GM21390 (cell line): ENCODE data around the gene OBSCN.
"Not testable (repeated sequence)": the region's sequence is repeated elsewhere in the genome, so short reads cannot be mapped to it uniquely, and the experiment has no call there.

Experiments used
- ATAC-seq: cut with Tn5 transposase; IDR thresholded peaks from one replicate; pipeline ENCODE4 v1.9.1; 2021; ENCODE audit not compliant: unreplicated experiment

The OBSCN gene

GRCh38 chr1:228212415-228212965, 4.6 kb downstream of the OBSCN start:
- no peak for ATAC-seq

GRCh38 chr1:228212966-228213844, 5.4 kb downstream of the OBSCN start:
- ATAC-seq, result peak; percentile 98

GRCh38 chr1:228213917-228214808, 6.3 kb downstream of the OBSCN start:
- no peak for ATAC-seq

GRCh38 chr1:228214921-228215662, 7.2 kb downstream of the OBSCN start:
- ATAC-seq, result no peak

- no peak for ATAC-seq
These were observed 7.8 kb downstream of the OBSCN start for GRCh38 chr1:228215663-228216116.

GRCh38 chr1:228216371-228217320, 8.8 kb downstream of the OBSCN start:
- no peak for ATAC-seq

GRCh38 chr1:228217551-228218344, 9.9 kb downstream of the OBSCN start:
- no peak for ATAC-seq

GRCh38 chr1:228218513-228219244, 10.8 kb downstream of the OBSCN start:
- ATAC-seq, result no peak

- ATAC-seq, result no peak
These were observed 11.6 kb downstream of the OBSCN start for GRCh38 chr1:228219245-228219961.

- no peak for ATAC-seq
These were observed 12.3 kb downstream of the OBSCN start for GRCh38 chr1:228219962-228220780.

- ATAC-seq, result not testable (repeated sequence)
These were observed 13.3 kb downstream of the OBSCN start for GRCh38 chr1:228221097-228221496.

- ATAC-seq, result no peak
These were observed 14.7 kb downstream of the OBSCN start for GRCh38 chr1:228222548-228222947.

GRCh38 chr1:228224198-228225164, 16.6 kb downstream of the OBSCN start:
- no peak for ATAC-seq

- no peak for ATAC-seq
These were observed 17.4 kb downstream of the OBSCN start for GRCh38 chr1:228225165-228225710.

GRCh38 chr1:228225740-228226139, 17.9 kb downstream of the OBSCN start:
- ATAC-seq, result no peak
